ENCODE data around the gene AUTS2.

Gene AUTS2

DNA sequence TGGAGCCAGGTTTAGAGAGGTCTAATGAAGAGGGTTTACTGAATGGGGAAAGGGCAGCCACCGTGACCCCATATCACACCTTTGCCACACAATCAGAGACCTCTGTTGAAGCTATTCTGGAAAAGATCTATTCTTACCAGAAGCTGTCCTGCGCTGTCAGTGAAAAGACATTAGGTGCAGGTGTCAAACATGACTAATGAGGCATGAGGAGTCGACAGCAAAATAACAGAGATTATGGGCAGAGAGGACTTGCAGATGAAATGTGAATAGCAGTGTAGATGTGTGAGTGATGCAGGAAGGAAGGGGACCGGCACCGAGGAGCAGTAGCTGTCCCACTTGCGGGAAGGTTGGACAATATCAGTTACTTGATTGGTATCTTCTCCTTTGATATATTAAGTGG lies 906.0 kb downstream of the AUTS2 start:
- Histone ChIP-seq H3K4me1 (ENCODE audit: control insufficient read depth, insufficient read depth, low read length) (no peaks in the 10 kb centered on the region), H3K4me3 (ENCODE audit: low read depth, low read length) (no peak overlapping the region), H3K27ac (ENCODE audit: extremely low read depth, low read depth, low read length) (no peak overlapping the region), H3K9me3 (ENCODE audit: control insufficient read depth, insufficient read depth, low read depth, low read length) (no peaks in the 10 kb centered on the region), H3K36me3 (ENCODE audit: control insufficient read depth in 2 of 2, insufficient read depth in 1 of 2, low read length in 2 of 2) (no peaks in the 10 kb centered on the region)
- POLR2A ChIA-PET, result no interaction called here
- no peak for TF ChIP-seq GLIS2 (tag by site-specific recombination; IDR thresholded peaks at IDR 0.05)
- TF ChIP-seq SP7 (tag by site-specific recombination; IDR thresholded peaks at IDR 0.05), result no peak
- no peak for TF ChIP-seq ZNF473 (tag by site-specific recombination; IDR thresholded peaks at IDR 0.05)
- TF ChIP-seq SCRT1 (tag by site-specific recombination; IDR thresholded peaks at IDR 0.05; ENCODE audit: borderline replicate concordance), result no peak
- no peak for TF ChIP-seq ZNF426 (tag by site-specific recombination; IDR thresholded peaks at IDR 0.05)
- no peak for TF ChIP-seq ZFHX2 (tag by site-specific recombination; conservative IDR thresholded peaks at IDR 0.05)
- TF ChIP-seq ZNF707 (tag by site-specific recombination; IDR thresholded peaks at IDR 0.05), result no peak
- TF ChIP-seq ZNF394 (tag by site-specific recombination; IDR thresholded peaks at IDR 0.05; ENCODE audit: borderline replicate concordance), result no peak
- TF ChIP-seq ZNF747 (tag by site-specific recombination; IDR thresholded peaks at IDR 0.05), result no peak
- no peak for TF ChIP-seq KLF16 (tag by site-specific recombination; IDR thresholded peaks at IDR 0.05)
- no peak for TF ChIP-seq KLF17 (tag by site-specific recombination; IDR thresholded peaks at IDR 0.05)
- CTCF ChIA-PET, result interaction anchor here (0.7 kb wide), 1 partner anchor 11 kb away, joined by 3 read pairs; no protein-coding TSS in a partner anchor

DNA sequence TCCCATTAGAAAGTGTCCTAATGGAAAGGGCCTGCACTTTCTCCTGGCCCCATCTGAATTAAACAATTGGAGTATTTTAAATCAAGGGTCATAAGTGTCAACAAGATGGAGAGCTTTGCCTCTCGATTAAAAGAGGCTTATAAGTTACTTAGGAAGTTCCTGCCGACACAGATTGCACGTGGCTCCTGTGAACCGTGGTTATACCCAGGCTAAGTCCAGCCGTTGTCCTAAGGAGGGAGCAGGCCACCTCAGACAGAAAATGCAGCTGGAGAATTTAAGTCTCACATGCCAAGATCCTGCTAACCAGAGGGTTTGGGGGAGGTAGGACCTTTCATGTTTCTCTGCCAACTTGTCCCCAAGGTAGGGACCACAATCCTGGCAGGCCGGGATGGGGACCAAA lies 907.2 kb downstream of the AUTS2 start:
- CTCF ChIA-PET, result no interaction called here
- no peak for TF ChIP-seq ZFP3 (tag by site-specific recombination; IDR thresholded peaks at IDR 0.05; ENCODE audit: low read depth)
- Histone ChIP-seq H3K9me3 (ENCODE audit: control insufficient read depth, insufficient read depth, low read depth, low read length) (no peaks in the 10 kb centered on the region), H3K4me3 (ENCODE audit: low read depth, low read length) (no peak overlapping the region), H3K36me3 (ENCODE audit: control insufficient read depth in 2 of 2, insufficient read depth in 1 of 2, low read length in 2 of 2) (no peaks in the 10 kb centered on the region), H3K27ac (ENCODE audit: extremely low read depth, low read depth, low read length) (no peak overlapping the region), H3K4me1 (ENCODE audit: control insufficient read depth, insufficient read depth, low read length) (no peaks in the 10 kb centered on the region)
- POLR2A ChIA-PET, result no interaction called here

GRCh38 chr7:70505886-70506285 lies 907.6 kb downstream of the AUTS2 start:
- Histone ChIP-seq H3K9me3 (ENCODE audit: control insufficient read depth, insufficient read depth, low read depth, low read length) (no peaks in the 10 kb centered on the region), H3K27ac (ENCODE audit: extremely low read depth, low read depth, low read length) (no peak overlapping the region), H3K4me3 (ENCODE audit: low read depth, low read length) (no peak overlapping the region), H3K36me3 (ENCODE audit: control insufficient read depth in 2 of 2, insufficient read depth in 1 of 2, low read length in 2 of 2) (no peaks in the 10 kb centered on the region), H3K4me1 (ENCODE audit: control insufficient read depth, insufficient read depth, low read length) (no peaks in the 10 kb centered on the region)
- CTCF ChIA-PET, result no interaction called here
- TF ChIP-seq, protein P1, sequence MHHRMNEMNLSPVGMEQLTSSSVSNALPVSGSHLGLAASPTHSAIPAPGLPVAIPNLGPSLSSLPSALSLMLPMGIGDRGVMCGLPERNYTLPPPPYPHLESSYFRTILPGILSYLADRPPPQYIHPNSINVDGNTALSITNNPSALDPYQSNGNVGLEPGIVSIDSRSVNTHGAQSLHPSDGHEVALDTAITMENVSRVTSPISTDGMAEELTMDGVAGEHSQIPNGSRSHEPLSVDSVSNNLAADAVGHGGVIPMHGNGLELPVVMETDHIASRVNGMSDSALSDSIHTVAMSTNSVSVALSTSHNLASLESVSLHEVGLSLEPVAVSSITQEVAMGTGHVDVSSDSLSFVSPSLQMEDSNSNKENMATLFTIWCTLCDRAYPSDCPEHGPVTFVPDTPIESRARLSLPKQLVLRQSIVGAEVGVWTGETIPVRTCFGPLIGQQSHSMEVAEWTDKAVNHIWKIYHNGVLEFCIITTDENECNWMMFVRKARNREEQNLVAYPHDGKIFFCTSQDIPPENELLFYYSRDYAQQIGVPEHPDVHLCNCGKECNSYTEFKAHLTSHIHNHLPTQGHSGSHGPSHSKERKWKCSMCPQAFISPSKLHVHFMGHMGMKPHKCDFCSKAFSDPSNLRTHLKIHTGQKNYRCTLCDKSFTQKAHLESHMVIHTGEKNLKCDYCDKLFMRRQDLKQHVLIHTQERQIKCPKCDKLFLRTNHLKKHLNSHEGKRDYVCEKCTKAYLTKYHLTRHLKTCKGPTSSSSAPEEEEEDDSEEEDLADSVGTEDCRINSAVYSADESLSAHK (tag by site-specific recombination; IDR thresholded peaks at IDR 0.05), result no peak
- TF ChIP-seq, protein P2, sequence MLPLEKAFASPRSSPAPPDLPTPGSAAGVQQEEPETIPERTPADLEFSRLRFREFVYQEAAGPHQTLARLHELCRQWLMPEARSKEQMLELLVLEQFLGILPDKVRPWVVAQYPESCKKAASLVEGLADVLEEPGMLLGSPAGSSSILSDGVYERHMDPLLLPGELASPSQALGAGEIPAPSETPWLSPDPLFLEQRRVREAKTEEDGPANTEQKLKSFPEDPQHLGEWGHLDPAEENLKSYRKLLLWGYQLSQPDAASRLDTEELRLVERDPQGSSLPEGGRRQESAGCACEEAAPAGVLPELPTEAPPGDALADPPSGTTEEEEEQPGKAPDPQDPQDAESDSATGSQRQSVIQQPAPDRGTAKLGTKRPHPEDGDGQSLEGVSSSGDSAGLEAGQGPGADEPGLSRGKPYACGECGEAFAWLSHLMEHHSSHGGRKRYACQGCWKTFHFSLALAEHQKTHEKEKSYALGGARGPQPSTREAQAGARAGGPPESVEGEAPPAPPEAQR (tag by site-specific recombination; IDR thresholded peaks at IDR 0.05), result no peak
- TF ChIP-seq ZNF747 (tag by site-specific recombination; IDR thresholded peaks at IDR 0.05) (no peak), KLF10 (tag by site-specific recombination; IDR thresholded peaks at IDR 0.05) (no peak), ZNF404 (tag by site-specific recombination; IDR thresholded peaks at IDR 0.05) (no peak), ZNF24 (tag by site-specific recombination; IDR thresholded peaks at IDR 0.05) (no peak)
- POLR2A ChIA-PET, result no interaction called here
